Sigmoid colon (tissue), 7 donors: ENCODE data around the gene ACOXL. TPM values are rescaled to one million over a fixed set of nuclear protein-coding genes. Genes with fewer than 3 reads are reported as not detected.

ENCODE experiments used
- DNase-seq: peaks from one replicate; pipeline ENCODE4 v3.0.0-alpha.2; 2019
- H3K27ac ChIP-seq, 4 donors: fragments of 200-600 bp; sonication (generic); one replicate each; pipeline ENCODE4 v1.5.1; 2016 to 2019; ENCODE audit warnings: mild to moderate bottlenecking in 1 of 4
- H3K27me3 ChIP-seq, 3 donors: fragments of 200-600 bp; sonication (generic); one replicate each; pipeline ENCODE4 v1.5.1; 2019; ENCODE audit warnings: mild to moderate bottlenecking in 1 of 3
- H3K36me3 ChIP-seq, 4 donors: fragments of 200-600 bp; sonication (generic); one replicate each; pipeline ENCODE4 v1.5.1; 2016 to 2019
- H3K4me1 ChIP-seq, 4 donors: fragments of 200-600 bp; sonication (generic); one replicate each; pipeline ENCODE4 v1.5.1; 2017 to 2019
- H3K4me3 ChIP-seq, 4 donors: fragments of 200-600 bp; sonication (generic); one replicate each; pipeline ENCODE4 v1.5.1; 2017 to 2019; ENCODE audit warnings: mild to moderate bottlenecking in 2 of 4, moderate library complexity in 1 of 4
- H3K9me3 ChIP-seq, 4 donors: fragments of 200-600 bp in 3 of 4; sonication (generic) in 3 of 4; one replicate each; pipeline versions ENCODE4 v1.5.1 to v1.6.1; 2013 to 2019
- CTCF ChIP-seq, 4 experiments: fragments of 450-650 bp in 3 of 4; fragments of 200-600 bp in 1 of 4; IDR thresholded peaks; one replicate each; pipeline ENCODE4 v1.5.1; 2016 to 2019; ENCODE audit warnings: antibody characterized with exemption in 4 of 4, mild to moderate bottlenecking in 3 of 4, moderate library complexity in 2 of 4
- EP300 ChIP-seq, 4 donors: sonication (generic); formaldehyde crosslinking; IDR thresholded peaks; one replicate each; pipeline ENCODE4 v1.6.1; 2017; ENCODE audit warnings: antibody characterized with exemption in 4 of 4
- POLR2A ChIP-seq, 2 donors: fragments of 450-650 bp; IDR thresholded peaks; one replicate each; pipeline ENCODE4 v1.6.1; 2016; ENCODE audit warnings: antibody characterized with exemption in 2 of 2, mild to moderate bottlenecking in 2 of 2, moderate library complexity in 2 of 2
- POLR2AphosphoS5 ChIP-seq, 4 donors: sonication (generic); formaldehyde crosslinking; IDR thresholded peaks; one replicate each; pipeline ENCODE4 v1.6.1; 2017; ENCODE audit warnings: antibody characterized with exemption in 4 of 4
- WGBS, 2 donors: extraction: QIAGEN DNeasy Blood & Tissue Kit; methylation state at CpG; one replicate each; pipeline ENCODE4 v1.1.7; 2013; 5-methylcytosine and 5-hydroxymethylcytosine counted together
- intact Hi-C: fragments of 100-400 bp; cut with DNase I; formaldehyde crosslinking; loops from one replicate; pipeline ENCODE4 v1.15.1; 2023
- polyA plus RNA-seq, 3 donors: library from polyadenylated mRNA; stranded (reverse); fragments of 200-250 nt; gene quantifications; one replicate each; pipeline ENCODE4 v1.2.3, GENCODE V29; 2013
- total RNA-seq, 4 donors: library from RNA; depleted of rRNA; stranded (reverse); fragments of >200 nt; gene quantifications; one replicate each; pipeline ENCODE4 v1.1.0, GENCODE V29; 2016
- donor health status: healthy with polysubstance abuse.
- donor health status: Bipolar disorder and iron deficiency.
- donor health status: healthy.

The ACOXL gene
- total and polyA plus RNA-seq, 7 donors = 0.45 TPM; not detected in 6

DNA sequence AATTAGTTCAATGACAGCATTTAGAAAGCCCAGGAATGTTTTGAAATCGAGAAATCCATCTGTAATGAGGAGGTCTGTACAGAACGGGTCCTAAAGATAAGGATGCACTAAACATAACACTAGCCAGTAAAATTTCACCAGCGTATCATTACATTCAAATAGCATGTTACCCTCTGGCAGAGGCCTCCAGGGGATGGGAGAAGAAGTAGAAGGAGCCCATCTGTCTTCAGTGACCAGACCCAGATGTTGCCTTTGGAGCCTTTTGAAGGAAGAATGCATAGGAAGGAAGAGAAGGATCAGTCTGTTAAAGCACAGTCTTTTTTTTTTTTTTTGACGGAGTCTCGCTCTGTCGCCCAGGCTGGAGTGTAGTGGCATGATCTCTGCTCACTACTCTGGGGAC lies 302.2 kb downstream of the ACOXL start:
- no peak for DNase-seq
- intact Hi-C loops = no loop called here
- no peak overlapping the region for H3K4me3 ChIP-seq
- H3K36me3 ChIP-seq = no peaks in the 10 kb centered on the region
- no peak overlapping the region for H3K27ac ChIP-seq
- H3K9me3 ChIP-seq = no peaks in the 10 kb centered on the region
- WGBS, 2 donors = 68 to 78% methylated on average over 6 of the region's 6 CpGs
- TF ChIP-seq POLR2AphosphoS5 (IDR thresholded peaks at IDR 0.05) (no peak), CTCF (IDR thresholded peaks at IDR 0.05) (no peak), EP300 (IDR thresholded peaks at IDR 0.05) (no peak), POLR2A (IDR thresholded peaks at IDR 0.05) (no peak)
- no peaks in the 10 kb centered on the region for H3K27me3 ChIP-seq
- no peaks in the 10 kb centered on the region for H3K4me1 ChIP-seq

DNA sequence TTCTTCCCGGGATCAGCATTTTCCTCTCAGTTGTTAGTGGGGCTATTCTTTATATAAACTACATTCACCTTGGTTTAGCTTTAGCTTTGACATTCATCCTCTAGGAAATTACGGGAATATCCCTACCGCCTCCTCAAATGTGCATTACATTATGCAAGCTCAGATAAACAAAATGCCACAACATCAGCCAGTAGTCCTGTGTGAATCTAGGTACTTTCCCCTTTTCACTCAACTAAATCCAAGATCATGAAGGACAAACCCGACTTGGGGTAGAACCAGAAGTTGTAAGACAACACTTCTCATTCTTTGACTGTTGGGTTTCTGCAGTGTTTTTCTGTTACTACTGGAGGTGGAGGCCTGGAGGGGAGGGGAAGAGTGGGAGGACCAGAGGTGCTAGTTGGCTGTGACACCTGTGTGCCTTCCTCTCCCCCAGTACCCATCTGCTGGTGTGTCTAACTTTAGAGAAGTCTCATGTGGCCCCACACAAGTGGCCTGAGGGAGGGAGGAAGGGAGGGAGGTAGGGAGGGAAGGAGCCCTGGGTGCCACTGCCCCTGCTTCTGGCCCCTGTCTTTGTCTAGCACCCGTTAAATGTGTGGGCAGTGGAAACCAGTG lies 303.6 kb downstream of the ACOXL start:
- H3K4me1 ChIP-seq = no peaks in the 10 kb centered on the region
- TF ChIP-seq EP300 (IDR thresholded peaks at IDR 0.05) = no peak
- TF ChIP-seq POLR2AphosphoS5 (IDR thresholded peaks at IDR 0.05) = no peak
- no peak for TF ChIP-seq POLR2A (IDR thresholded peaks at IDR 0.05)
- TF ChIP-seq CTCF (IDR thresholded peaks at IDR 0.05) = no peak
- H3K27me3 ChIP-seq = no peaks in the 10 kb centered on the region
- H3K4me3 ChIP-seq = no peak overlapping the region
- 76 to 89% methylated on average over 5 of the region's 5 CpGs for WGBS, 2 donors
- intact Hi-C loops = no loop called here
- no peak overlapping the region for H3K27ac ChIP-seq
- H3K9me3 ChIP-seq = no peaks in the 10 kb centered on the region
- no peaks in the 10 kb centered on the region for H3K36me3 ChIP-seq
- no peak for DNase-seq

DNA sequence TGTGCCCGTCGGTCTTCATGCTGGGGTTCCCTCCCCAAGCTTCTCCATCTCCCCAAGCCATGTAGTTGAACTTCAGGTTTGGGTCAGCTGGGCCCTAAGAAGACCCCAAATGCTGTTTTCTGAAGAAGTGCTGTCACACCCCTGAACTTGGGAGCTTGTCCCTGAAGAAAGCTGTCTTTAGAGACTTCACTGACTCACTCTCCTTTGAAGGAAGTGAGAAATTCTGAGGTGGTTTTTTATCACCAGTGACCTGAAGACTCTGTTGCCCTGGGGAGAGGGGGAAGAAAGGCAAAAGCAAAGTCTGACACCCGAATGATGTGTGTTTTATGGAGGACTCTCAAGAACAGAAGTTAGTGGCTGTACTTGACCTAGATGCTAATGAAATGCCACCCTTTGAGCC lies 304.8 kb downstream of the ACOXL start:
- intact Hi-C loops = no loop called here
- no peaks in the 10 kb centered on the region for H3K36me3 ChIP-seq
- no peak for DNase-seq
- TF ChIP-seq EP300 (IDR thresholded peaks at IDR 0.05) (no peak), POLR2AphosphoS5 (IDR thresholded peaks at IDR 0.05) (no peak), POLR2A (IDR thresholded peaks at IDR 0.05) (no peak)
- H3K9me3 ChIP-seq = no peaks in the 10 kb centered on the region
- 82 to 88% methylated on average over 3 of the region's 3 CpGs for WGBS, 2 donors
- H3K27me3 ChIP-seq = no peaks in the 10 kb centered on the region
- no peaks in the 10 kb centered on the region for H3K4me1 ChIP-seq
- no peak overlapping the region for H3K27ac ChIP-seq
- no peak overlapping the region for H3K4me3 ChIP-seq

DNA sequence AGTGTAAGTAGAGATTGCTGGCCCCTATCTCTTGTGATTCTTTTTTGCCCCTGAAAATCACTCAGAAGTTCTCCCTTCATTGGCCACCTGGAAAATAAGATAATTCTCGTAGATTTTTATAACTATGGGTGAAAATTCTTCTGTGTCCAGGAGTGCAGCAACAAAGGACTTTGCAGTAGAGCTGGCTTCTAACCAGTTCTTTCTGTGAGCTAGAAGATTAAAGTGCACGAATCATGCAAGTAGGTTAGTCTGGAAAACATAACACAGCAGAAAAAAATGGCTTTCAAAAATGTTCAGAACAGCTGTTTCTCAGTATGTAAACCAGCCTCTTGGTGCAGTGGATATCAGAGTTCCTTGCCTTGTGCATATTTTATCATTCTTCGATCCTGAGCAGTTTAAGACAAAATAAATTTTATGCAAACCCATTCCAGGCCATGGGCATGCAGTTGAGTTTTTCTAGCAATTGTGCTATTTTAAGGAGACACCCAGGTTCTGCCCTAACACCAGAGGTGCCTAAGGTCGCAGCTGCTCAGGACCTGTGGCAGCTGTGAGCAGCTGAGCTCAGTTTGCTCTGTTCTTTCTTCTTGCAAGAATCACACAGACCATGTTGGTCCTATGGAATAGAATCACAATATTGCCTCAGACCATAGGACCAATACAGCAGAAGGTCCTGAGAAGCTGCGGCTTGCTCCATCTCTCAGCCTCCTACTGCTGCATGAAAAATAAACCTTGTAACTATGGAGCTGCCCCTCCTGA lies 307.4 kb downstream of the ACOXL start:
- WGBS, 2 donors = 70 to 76% methylated on average over 5 of the region's 5 CpGs
- Histone ChIP-seq H3K4me1 (no peaks in the 10 kb centered on the region), H3K27me3 (no peaks in the 10 kb centered on the region), H3K36me3 (no peaks in the 10 kb centered on the region), H3K4me3 (no peak overlapping the region), H3K9me3 (no peaks in the 10 kb centered on the region), H3K27ac (no peak overlapping the region)
- TF ChIP-seq CTCF (IDR thresholded peaks at IDR 0.05) = no peak
- TF ChIP-seq POLR2A (IDR thresholded peaks at IDR 0.05) = no peak
- TF ChIP-seq EP300 (IDR thresholded peaks at IDR 0.05) = no peak
- TF ChIP-seq POLR2AphosphoS5 (IDR thresholded peaks at IDR 0.05) = no peak
- DNase-seq = no peak
- intact Hi-C loops = no loop called here

DNA sequence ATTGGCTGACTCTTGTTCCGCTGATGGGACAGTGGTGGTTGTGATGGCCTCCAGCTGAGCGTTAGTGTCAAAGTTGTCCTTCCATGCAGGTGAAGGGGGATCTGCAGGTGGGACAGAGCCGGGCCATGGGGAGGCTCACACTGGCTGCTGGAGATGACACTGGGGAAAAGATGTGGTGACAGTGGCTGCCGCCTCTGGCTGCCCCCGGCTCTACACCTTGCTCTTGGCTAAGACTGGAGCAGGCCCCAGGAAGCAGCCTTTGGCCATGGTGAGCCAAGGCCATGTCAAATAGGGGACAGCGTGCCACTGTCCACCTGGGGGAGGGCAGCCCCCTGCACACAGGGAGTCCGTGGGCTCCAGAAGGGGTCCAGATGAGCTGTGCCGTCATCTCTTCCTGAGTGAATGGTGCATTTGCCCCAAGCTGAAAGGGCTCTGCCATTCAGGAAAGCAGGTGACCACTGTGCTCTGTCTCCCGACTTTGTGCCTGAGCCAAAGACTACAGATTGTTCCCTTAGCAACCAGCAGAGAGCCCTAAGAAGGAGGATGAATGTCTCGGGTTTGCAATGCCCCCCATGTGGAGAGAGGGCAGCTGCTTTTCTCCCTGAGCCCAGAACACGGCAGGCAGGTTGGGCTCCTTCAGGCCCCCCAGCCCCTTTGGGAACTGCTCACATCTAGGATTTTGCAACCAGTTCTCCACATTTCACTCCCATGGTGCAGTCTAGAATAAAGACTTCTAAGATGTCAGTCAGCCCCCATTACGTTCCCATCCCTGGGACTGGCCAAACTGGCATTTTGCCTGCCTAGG lies 309.2 kb downstream of the ACOXL start:
- no peak for TF ChIP-seq POLR2AphosphoS5 (IDR thresholded peaks at IDR 0.05)
- TF ChIP-seq CTCF (IDR thresholded peaks at IDR 0.05) = no peak
- no peak for TF ChIP-seq POLR2A (IDR thresholded peaks at IDR 0.05)
- TF ChIP-seq EP300 (IDR thresholded peaks at IDR 0.05) = no peak
- no peak overlapping the region for H3K4me3 ChIP-seq
- no peak for DNase-seq
- no peaks in the 10 kb centered on the region for H3K27me3 ChIP-seq
- no peaks in the 10 kb centered on the region for H3K36me3 ChIP-seq
- intact Hi-C loops = no loop called here
- H3K9me3 ChIP-seq = no peaks in the 10 kb centered on the region
- H3K27ac ChIP-seq = no peak overlapping the region
- WGBS, 2 donors = 94 to 95% methylated on average over 12 of the region's 12 CpGs
- H3K4me1 ChIP-seq = no peaks in the 10 kb centered on the region
